Germinal center (tissue), 1 donor: Measurements from ENCODE around the gene KHDRBS2.

Source experiments
- DNase-seq: peaks from one replicate; pipeline ENCODE4 v3.0.0; 2012; ENCODE audit warnings: mixed read lengths, low spot score

KHDRBS2 gene

GRCh38 chr6:62285612-62286469 lies at the start of gene KHDRBS2:
TSS of gene KHDRBS2 (minus strand) at chr6:62286225.
- DNase-seq: peak; percentile 92

DNA sequence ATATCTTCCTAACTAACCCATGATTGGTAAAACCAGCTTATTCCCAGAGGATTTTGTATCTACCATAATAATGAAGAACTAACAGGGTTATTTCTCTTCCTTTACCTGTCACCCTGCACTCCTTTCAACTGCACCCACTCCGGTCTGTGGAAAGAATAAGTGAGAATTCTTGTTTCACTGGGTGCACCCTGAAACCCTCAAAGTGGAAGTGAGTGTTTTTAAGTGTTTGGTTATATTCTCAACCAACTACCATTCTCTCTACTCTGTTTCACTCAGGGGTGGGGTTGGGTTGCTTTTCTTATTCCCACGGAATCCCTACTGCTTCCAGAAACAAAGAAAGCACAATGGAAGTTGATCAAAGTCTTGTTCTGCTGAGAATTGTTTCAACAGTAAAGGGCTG lies 42.6 kb upstream of the KHDRBS2 start:
- no peak for DNase-seq

GRCh38 chr6:62324834-62325233 lies 38.8 kb upstream of the KHDRBS2 start:
- no peak for DNase-seq

DNA sequence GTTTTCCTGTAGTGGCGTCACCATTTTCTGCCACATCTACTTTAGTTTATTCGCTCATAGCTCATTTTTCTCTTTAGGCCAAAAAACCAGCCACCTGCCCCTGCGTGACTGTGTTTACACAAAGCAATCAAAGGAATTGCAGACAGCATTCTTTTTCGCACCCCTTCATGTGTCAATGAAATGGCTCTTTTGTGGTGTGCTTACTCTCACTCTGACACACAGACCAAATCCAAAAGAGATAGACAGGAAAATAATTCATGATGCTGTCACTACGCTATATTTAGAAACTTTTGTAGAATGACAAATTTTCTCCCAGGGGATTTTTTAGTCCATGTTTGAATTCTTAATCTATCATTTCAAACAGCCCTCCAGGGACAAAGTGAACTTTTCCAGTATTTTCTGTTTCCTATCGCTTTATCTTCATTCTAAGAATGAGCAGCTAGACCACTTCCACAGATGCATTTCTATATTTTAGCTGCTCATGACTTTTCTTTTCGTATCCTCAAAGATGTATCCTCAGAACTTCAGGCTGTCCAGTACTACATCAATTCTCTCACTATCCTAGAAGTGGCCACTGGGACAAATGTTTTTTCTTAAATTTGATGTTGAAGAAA lies 37.9 kb upstream of the KHDRBS2 start:
- DNase-seq: no peak

- DNase-seq: peak; percentile 10
Measured at GRCh38 chr6:62298745-62299392, 12.8 kb upstream of the KHDRBS2 start.

DNA sequence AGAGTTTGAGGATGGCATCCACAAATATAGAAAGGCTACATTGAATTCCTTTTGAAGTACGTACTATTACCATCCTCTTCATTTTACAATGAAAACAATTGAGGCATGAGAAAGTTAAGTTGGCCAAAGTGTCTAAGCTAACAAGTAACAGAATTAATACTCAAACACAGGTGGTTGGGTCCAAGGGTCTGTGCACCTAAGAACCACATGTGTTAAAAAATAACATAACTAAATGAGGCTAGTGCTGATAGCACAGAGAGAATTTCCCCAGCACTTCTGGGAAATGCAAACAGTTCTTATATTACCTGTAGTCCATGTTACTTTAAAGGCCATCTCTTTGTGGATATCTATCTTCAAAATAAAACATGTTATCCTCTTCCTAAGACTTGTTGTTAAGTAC lies 10.5 kb upstream of the KHDRBS2 start:
- no peak for DNase-seq

DNA sequence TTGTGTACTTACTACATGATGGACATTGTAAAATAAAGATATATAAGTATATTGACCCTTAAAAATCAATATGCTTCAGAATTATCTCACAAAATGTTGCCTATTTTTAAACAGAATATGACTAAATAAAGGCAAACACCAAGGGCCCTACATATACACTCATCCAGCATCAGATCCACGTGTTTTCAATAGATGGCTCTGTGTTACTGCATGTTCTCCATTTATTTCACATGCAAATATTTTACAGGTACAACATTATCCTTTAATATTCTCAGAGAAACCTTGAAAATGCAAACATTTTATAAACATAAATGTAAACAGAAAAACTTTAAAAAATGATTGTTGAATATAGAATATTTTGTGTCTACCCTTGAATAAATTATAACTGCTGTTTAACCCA lies 2.9 kb upstream of the KHDRBS2 start:
- DNase-seq: no peak

DNA sequence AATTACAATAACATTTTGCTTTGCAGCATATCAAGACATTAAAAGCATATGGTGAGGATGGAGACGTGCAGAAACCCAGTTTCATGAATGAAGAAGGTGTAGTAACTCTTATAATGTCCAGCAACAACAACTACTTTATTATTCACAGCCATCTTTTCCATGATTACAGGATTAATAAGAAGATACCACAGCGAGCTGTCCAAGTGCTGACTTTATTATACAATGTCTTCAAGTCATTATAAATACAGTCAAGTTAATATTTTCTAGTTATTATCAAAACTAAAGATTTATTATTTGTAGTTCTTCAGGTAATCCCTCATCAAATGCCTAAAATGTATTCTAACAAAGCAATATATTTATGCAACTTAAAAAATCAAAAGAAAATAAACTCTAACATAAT lies 2.5 kb upstream of the KHDRBS2 start:
- DNase-seq: no peak

DNA sequence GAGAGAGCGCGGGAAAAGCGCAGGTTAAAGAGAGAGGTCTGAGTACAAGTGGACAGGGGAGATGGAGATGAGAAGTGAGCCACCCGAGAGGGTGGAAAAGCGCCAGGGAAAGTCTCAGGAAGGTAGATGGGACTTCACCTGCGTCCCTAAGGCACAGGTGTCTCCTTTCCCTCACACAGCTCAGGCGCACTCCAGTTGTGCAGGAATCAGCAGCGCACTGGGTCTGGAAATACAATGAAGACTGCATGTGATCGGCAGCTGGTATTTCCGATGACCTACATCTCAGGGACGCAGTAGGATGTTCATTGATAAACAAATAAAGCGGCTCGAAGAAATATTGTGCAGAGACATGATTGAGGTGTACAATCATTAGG lies 432 bp upstream of the KHDRBS2 start:
- DNase-seq: no peak

DNA sequence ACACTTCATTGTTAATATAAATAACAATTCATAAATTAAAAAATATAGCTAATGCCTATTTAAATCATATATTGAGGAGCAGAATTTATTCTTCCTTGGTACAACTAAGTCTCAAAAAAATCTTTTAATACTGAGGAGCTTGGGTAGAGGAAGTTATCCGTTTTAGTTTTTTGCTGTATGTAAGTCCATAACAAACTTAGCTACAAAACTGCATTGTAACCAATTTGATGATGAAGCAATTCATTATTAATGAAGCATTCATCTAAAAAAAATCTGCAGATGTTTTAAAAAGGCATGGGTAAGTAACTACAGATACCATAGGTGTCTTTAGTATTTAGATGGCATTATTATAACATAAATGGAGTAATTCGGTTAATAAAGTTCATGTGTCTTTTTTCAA lies 1.3 kb downstream of the KHDRBS2 start:
- no peak for DNase-seq

DNA sequence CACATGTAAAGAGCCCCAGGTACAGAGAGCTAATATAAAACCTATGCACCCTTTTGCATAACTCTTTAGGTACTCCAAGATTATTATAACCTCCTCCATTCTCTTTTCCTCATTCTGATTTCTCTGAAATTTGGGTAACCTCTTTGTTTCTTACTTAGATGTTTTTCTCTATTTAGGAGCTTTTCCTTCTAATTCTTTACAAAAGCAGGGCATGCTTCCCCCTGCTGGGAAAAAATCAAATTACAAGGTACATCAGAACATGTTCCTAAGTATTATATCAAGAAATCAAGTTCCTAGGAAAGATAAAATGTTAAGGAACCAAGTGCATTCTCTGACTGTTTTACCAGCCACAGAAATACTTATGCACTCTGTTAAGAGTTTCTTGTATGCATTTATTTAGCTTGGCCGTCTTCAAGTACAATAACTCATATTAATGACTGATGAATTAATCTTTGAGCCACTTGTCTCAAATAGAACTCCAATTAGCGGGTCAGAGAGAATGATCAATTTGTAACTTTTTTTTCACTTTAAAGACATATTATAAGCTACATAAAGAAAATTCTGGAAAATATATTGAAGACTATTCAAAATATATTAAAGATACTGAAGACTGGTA lies 2.1 kb downstream of the KHDRBS2 start:
- DNase-seq: peak; percentile 6

DNA sequence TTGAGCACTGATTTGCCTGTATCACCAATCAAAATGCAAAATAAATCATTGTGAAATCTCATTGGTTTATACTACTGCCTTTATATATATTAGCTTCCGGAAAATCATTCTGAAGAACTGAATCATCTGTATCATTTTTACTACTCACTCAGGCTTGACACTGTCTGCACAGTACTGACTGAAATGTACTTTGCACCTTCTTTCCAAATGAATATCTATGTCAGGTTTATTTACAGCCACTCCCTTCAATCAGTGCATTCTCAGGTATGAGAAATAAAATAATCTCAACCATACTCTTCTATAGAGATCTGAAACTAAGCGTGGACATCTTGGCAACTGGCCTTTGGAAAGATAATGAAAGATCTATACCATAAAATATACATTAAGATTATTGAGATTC lies 2.7 kb downstream of the KHDRBS2 start:
- DNase-seq: no peak

GRCh38 chr6:62280099-62280498 lies 5.9 kb downstream of the KHDRBS2 start:
- no peak for DNase-seq

- DNase-seq: no peak
Measured at GRCh38 chr6:62272114-62272513, 13.9 kb downstream of the KHDRBS2 start.

GRCh38 chr6:62265906-62266525 lies 20.0 kb downstream of the KHDRBS2 start:
- no peak for DNase-seq

DNA sequence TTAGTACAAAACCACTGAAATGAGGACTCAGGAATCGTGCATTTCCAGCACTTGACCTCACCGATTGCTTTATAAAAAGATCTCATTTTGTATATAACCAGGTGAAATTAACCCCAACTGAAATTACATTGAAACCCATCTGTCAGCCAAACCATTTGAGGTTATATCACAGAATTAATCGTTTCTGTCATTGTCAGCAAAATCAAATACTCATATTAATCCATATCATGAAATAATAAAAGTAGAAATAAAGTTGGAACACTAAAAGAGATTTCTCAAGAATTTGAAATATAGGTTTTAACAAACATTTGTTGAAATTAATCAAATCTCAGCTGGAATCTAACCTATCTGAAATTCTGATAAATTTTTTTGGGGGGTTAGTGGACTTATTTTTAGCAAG lies 23.7 kb downstream of the KHDRBS2 start:
- no peak for DNase-seq

GRCh38 chr6:62246087-62246486 lies 39.9 kb downstream of the KHDRBS2 start:
- DNase-seq: no peak

DNA sequence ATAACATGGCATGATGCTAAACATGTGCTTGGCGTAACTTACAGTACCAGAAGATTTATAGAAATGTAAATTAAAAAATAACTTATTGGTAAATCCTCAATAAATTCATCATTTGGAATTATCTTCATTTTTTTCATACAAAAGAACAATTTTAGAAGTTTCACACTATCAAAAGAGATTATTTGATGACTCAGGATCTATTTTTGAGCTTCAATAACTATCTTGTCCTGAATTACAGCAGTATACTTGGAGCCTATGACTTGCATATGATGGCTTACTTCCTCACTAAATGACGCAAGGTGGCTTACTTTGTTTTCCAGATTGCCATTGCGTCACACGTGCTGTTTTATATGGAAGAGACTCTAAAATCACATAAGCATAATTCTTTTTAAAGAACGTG lies 49.2 kb downstream of the KHDRBS2 start:
- DNase-seq: no peak

DNA sequence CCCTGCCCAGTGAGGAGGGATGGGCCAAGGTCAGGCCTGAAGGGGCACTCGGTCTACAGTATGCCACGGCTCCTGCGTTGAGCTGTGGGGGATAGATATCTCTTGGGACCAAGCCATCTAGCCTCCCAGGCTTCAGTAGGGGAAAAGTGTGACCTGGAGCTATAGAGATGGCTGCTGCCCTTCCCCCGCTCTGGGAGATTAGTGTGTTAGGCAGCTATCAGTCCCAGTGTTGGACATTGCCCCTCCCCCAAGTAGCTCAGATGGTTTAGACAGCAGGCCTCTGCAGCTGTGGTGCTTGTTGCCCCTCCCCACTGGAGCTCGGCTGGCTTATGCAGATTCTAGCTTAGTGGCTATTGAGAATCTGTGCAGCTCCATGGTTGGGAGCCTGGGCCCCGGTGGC lies 56.8 kb downstream of the KHDRBS2 start:
- DNase-seq: no peak

- DNase-seq: no peak
Measured at GRCh38 chr6:62217866-62218265, 68.2 kb downstream of the KHDRBS2 start.

GRCh38 chr6:62202078-62202477 lies 83.9 kb downstream of the KHDRBS2 start:
- DNase-seq: no peak

GRCh38 chr6:62192593-62192992 lies 93.4 kb downstream of the KHDRBS2 start:
- DNase-seq: no peak
